Liver (tissue), 9 donors: ENCODE measurements around the gene AGGF1. TPM values are rescaled to one million over a fixed set of nuclear protein-coding genes. Genes with fewer than 3 reads are reported as not detected.

Source experiments
- DNase-seq: peaks from one replicate; pipeline ENCODE4 v3.0.0-alpha.2; 2017; ENCODE audit warnings: low spot score
- H3K27ac ChIP-seq, 2 donors: one replicate each; pipeline ENCODE4 v1.7.0; 2013; ENCODE audit warnings: inconsistent platforms in 2 of 2, low read length in 2 of 2, control low read depth in 1 of 2, low read depth in 1 of 2, mild to moderate bottlenecking in 1 of 2
- H3K27me3 ChIP-seq, 4 donors: one replicate each; pipeline versions ENCODE4 v1.6.1 to v1.7.0; 2013; ENCODE audit warnings: low read length in 3 of 4, inconsistent platforms in 1 of 4, mild to moderate bottlenecking in 1 of 4, moderate library complexity in 1 of 4; ENCODE audit not compliant: control insufficient read depth in 4 of 4, insufficient read depth in 4 of 4
- H3K36me3 ChIP-seq, 4 donors: one replicate each; pipeline versions ENCODE4 v1.6.1 to v1.7.0; 2013; ENCODE audit warnings: low read length in 3 of 4, mild to moderate bottlenecking in 3 of 4, low read depth in 1 of 4, moderate library complexity in 1 of 4; ENCODE audit not compliant: control insufficient read depth in 4 of 4, insufficient read depth in 3 of 4
- H3K4me1 ChIP-seq, 4 donors: one replicate each; pipeline versions ENCODE4 v1.6.1 to v1.7.0; 2013; ENCODE audit warnings: low read length in 3 of 4, mild to moderate bottlenecking in 3 of 4, moderate library complexity in 1 of 4; ENCODE audit not compliant: control insufficient read depth in 4 of 4, insufficient read depth in 4 of 4
- H3K4me3 ChIP-seq, 3 donors: one replicate each; pipeline versions ENCODE4 v1.6.1 to v1.7.0; 2013; ENCODE audit warnings: low read length in 3 of 3, control low read depth in 1 of 3, low read depth in 1 of 3, mild to moderate bottlenecking in 1 of 3
- H3K9ac ChIP-seq, 2 donors: one replicate each; pipeline ENCODE4 v1.7.0; 2013; ENCODE audit warnings: low read length in 2 of 2, mild to moderate bottlenecking in 2 of 2, moderate library complexity in 2 of 2, control low read depth in 1 of 2, low read depth in 1 of 2
- H3K9me3 ChIP-seq, 4 donors: one replicate each; pipeline versions ENCODE4 v1.6.1 to v1.7.0; 2013; ENCODE audit warnings: low read length in 3 of 4; ENCODE audit not compliant: control insufficient read depth in 4 of 4
- EGR1 ChIP-seq, 2 donors: IDR thresholded peaks; 2 replicates each; pipeline ENCODE4 v1.6.1; 2016 to 2018; ENCODE audit warnings: antibody characterized with exemption in 2 of 2, low read depth in 2 of 2
- FOXA1 ChIP-seq: IDR thresholded peaks from 2 replicates; pipeline ENCODE4 v1.6.1; 2016; ENCODE audit warnings: antibody characterized with exemption
- FOXA2 ChIP-seq: IDR thresholded peaks from 2 replicates; pipeline ENCODE4 v1.6.1; 2016; ENCODE audit warnings: antibody characterized with exemption
- HNF4A ChIP-seq, 2 donors: conservative IDR thresholded peaks; 2 replicates each; pipeline ENCODE4 v1.6.1; 2016; ENCODE audit warnings: antibody characterized with exemption in 2 of 2, mild to moderate bottlenecking in 2 of 2
- HNF4G ChIP-seq: IDR thresholded peaks from 2 replicates; pipeline ENCODE4 v1.6.1; 2016; ENCODE audit warnings: antibody characterized with exemption
- MAX ChIP-seq: IDR thresholded peaks from 2 replicates; pipeline ENCODE4 v1.6.1; 2016; ENCODE audit warnings: antibody characterized with exemption
- RAD21 ChIP-seq, 2 donors: IDR thresholded peaks; 2 replicates each; pipeline ENCODE4 v1.6.1; 2016; ENCODE audit warnings: antibody characterized with exemption in 2 of 2, mild to moderate bottlenecking in 2 of 2
- RXRA ChIP-seq, 2 donors: IDR thresholded peaks; 2 replicates each; pipeline ENCODE4 v1.6.1; 2017 to 2018; ENCODE audit warnings: antibody characterized with exemption in 2 of 2, mild to moderate bottlenecking in 1 of 2
- SP1 ChIP-seq: IDR thresholded peaks from 2 replicates; pipeline ENCODE4 v1.6.1; 2018; ENCODE audit warnings: antibody characterized with exemption, mild to moderate bottlenecking
- TAF1 ChIP-seq: conservative IDR thresholded peaks from 2 replicates; pipeline ENCODE4 v1.6.1; 2016; ENCODE audit warnings: antibody characterized with exemption, mild to moderate bottlenecking
- YY1 ChIP-seq: IDR thresholded peaks from 2 replicates; pipeline ENCODE4 v1.6.1; 2016; ENCODE audit warnings: antibody characterized with exemption, mild to moderate bottlenecking
- WGBS: extraction: QIAGEN DNeasy Blood & Tissue Kit; methylation state at CpG from one replicate; pipeline ENCODE4 v1.1.7; 2013; 5-methylcytosine and 5-hydroxymethylcytosine counted together
- polyA plus RNA-seq, 2 donors: library from polyadenylated mRNA; stranded (reverse) in 1 of 2; unstranded in 1 of 2; fragments of 200-250 nt in 1 of 2; fragments of >200 nt in 1 of 2; fragmentation: Nextera tagmentation in 1 of 2; extraction: Ambion mirVana in 1 of 2; gene quantifications; one replicate each; pipeline versions ENCODE4 v1.2.1 to v1.2.3, GENCODE V29; 2013 to 2015
- total RNA-seq, 2 donors: library from RNA; depleted of rRNA; stranded (reverse); fragments of >200 nt; gene quantifications; one replicate each; pipeline ENCODE4 v1.2.3, GENCODE V29; 2014
- TF ChIP-seq, protein P1 (sequence below): IDR thresholded peaks from 2 replicates; pipeline ENCODE4 v1.6.1; 2016; ENCODE audit warnings: antibody characterized with exemption, mild to moderate bottlenecking
- TF ChIP-seq, protein P2 (sequence below): IDR thresholded peaks from 2 replicates; pipeline ENCODE4 v1.6.1; 2016; ENCODE audit warnings: antibody characterized with exemption
- TF ChIP-seq, protein P3 (sequence below): fragments of 150-350 bp; IDR thresholded peaks from 2 replicates; pipeline ENCODE4 v1.5.1; 2017; ENCODE audit warnings: improper control_type of control experiment, low read depth, low read length; ENCODE audit not compliant: missing input control
- TF ChIP-seq, protein P4 (sequence below): IDR thresholded peaks from 2 replicates; pipeline ENCODE4 v1.6.1; 2016; ENCODE audit warnings: antibody characterized with exemption
- donor health status: healthy.
- donor health status: healthy.
- donor health status: healthy.
- donor health status: healthy.
- donor health status: healthy.

The AGGF1 gene
- total and polyA plus RNA-seq, 4 donors = 7.2 to 16.7 (median 15.1) TPM

DNA sequence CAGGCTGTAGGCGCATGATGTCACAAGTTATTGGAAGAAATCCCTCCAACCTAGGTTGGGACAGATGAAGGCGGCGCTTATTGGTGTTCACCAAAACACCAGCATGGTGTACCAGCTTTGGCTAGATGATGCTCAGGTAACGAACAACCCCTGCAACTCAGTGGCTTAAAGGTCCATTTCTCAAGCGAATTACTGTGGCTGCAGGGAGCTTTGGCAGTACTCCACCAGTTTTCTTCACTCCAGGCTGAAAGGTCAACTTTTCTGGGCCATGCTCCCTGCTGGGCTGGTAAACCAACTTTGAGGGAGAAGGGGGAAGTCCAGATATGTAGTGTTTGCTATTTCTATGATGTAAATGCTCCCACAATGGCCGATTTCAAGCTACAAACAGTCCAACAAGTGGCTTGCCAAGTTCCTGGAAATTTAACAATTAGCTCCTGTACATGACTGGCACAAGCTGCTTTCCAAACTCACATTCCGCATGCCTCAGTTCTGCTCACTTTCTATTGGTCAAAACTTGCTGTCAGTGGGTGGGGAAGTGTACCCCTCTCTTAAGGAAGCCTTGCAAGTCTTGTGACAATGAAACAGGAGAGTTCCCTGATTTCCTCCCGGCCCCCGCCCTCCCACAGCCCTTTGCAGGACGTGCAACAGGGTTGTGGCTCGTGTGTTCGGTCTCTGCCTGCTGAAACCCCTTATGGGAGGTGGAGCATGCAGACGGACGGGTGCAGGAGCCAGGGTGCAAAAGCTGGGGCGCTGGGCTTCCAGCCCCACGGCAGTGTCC is 57.5 kb downstream of the AGGF1 start (continued):
- TF ChIP-seq, protein P1, sequence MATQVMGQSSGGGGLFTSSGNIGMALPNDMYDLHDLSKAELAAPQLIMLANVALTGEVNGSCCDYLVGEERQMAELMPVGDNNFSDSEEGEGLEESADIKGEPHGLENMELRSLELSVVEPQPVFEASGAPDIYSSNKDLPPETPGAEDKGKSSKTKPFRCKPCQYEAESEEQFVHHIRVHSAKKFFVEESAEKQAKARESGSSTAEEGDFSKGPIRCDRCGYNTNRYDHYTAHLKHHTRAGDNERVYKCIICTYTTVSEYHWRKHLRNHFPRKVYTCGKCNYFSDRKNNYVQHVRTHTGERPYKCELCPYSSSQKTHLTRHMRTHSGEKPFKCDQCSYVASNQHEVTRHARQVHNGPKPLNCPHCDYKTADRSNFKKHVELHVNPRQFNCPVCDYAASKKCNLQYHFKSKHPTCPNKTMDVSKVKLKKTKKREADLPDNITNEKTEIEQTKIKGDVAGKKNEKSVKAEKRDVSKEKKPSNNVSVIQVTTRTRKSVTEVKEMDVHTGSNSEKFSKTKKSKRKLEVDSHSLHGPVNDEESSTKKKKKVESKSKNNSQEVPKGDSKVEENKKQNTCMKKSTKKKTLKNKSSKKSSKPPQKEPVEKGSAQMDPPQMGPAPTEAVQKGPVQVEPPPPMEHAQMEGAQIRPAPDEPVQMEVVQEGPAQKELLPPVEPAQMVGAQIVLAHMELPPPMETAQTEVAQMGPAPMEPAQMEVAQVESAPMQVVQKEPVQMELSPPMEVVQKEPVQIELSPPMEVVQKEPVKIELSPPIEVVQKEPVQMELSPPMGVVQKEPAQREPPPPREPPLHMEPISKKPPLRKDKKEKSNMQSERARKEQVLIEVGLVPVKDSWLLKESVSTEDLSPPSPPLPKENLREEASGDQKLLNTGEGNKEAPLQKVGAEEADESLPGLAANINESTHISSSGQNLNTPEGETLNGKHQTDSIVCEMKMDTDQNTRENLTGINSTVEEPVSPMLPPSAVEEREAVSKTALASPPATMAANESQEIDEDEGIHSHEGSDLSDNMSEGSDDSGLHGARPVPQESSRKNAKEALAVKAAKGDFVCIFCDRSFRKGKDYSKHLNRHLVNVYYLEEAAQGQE = no peak
- no peak for TF ChIP-seq FOXA1
- TF ChIP-seq, protein P2, sequence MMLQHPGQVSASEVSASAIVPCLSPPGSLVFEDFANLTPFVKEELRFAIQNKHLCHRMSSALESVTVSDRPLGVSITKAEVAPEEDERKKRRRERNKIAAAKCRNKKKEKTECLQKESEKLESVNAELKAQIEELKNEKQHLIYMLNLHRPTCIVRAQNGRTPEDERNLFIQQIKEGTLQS = peak; percentile 20
- peak; percentile 94 for TF ChIP-seq YY1
- TF ChIP-seq RXRA (IDR thresholded peaks at IDR 0.05) = peak; percentile 71 to 73
- TF ChIP-seq TAF1 = peak; percentile 46

- H3K36me3 ChIP-seq = peaks cover 0 to 3% (median 0%) of the 10 kb centered on the region in 4 donors
- TF ChIP-seq MAX = no peak
- H3K27me3 ChIP-seq = no peaks in the 10 kb centered on the region
- H3K27ac ChIP-seq = no peak overlapping the region
- WGBS = 94% methylated on average over 4 of the region's 4 CpGs
- H3K9ac ChIP-seq = no peak overlapping the region
- no peak overlapping the region for H3K4me3 ChIP-seq
- H3K4me1 ChIP-seq = no peaks in the 10 kb centered on the region
- H3K9me3 ChIP-seq = no peaks in the 10 kb centered on the region
- DNase-seq = no peak
Observed at GRCh38 chr5:77095189-77095588, 65.0 kb downstream of the AGGF1 start.

DNA sequence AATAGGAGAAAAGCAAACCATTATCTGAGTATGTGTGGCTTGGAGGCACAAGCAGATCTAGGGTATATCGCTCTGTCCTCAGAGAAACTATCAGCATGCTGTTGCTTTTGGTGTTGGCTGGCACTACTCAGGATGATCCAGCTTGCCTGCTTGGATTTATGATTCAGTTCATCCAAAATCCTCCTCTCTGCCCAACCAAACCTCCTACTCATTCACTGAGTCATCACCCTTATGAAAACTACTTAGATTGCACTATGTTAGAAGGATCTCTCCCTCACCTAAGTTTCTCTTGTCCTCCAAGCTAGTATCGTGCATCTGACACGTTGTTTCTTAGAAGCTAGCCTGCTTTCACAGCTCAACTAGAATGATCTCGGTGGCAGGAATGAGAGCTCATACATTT is 71.1 kb downstream of the AGGF1 start:
- H3K27ac ChIP-seq = no peak overlapping the region
- no peak overlapping the region for H3K4me3 ChIP-seq
- H3K36me3 ChIP-seq = peaks cover 0 to 3% (median 0%) of the 10 kb centered on the region in 4 donors
- H3K9ac ChIP-seq = no peak overlapping the region
- H3K27me3 ChIP-seq = no peaks in the 10 kb centered on the region
- WGBS = 96% methylated on average over 4 of the region's 4 CpGs
- H3K9me3 ChIP-seq = no peaks in the 10 kb centered on the region
- DNase-seq = no peak
- no peaks in the 10 kb centered on the region for H3K4me1 ChIP-seq
- TF ChIP-seq HNF4G (no peak), EGR1 (IDR thresholded peaks at IDR 0.05; ENCODE audit: low read depth in 2 of 2) (no peak), TAF1 (no peak), SP1 (no peak), HNF4A (conservative IDR thresholded peaks at IDR 0.05) (no peak), FOXA2 (no peak), RXRA (IDR thresholded peaks at IDR 0.05) (no peak), RAD21 (IDR thresholded peaks at IDR 0.05) (no peak)
- TF ChIP-seq, protein P3, sequence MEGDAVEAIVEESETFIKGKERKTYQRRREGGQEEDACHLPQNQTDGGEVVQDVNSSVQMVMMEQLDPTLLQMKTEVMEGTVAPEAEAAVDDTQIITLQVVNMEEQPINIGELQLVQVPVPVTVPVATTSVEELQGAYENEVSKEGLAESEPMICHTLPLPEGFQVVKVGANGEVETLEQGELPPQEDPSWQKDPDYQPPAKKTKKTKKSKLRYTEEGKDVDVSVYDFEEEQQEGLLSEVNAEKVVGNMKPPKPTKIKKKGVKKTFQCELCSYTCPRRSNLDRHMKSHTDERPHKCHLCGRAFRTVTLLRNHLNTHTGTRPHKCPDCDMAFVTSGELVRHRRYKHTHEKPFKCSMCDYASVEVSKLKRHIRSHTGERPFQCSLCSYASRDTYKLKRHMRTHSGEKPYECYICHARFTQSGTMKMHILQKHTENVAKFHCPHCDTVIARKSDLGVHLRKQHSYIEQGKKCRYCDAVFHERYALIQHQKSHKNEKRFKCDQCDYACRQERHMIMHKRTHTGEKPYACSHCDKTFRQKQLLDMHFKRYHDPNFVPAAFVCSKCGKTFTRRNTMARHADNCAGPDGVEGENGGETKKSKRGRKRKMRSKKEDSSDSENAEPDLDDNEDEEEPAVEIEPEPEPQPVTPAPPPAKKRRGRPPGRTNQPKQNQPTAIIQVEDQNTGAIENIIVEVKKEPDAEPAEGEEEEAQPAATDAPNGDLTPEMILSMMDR = no peak
- TF ChIP-seq, protein P4, sequence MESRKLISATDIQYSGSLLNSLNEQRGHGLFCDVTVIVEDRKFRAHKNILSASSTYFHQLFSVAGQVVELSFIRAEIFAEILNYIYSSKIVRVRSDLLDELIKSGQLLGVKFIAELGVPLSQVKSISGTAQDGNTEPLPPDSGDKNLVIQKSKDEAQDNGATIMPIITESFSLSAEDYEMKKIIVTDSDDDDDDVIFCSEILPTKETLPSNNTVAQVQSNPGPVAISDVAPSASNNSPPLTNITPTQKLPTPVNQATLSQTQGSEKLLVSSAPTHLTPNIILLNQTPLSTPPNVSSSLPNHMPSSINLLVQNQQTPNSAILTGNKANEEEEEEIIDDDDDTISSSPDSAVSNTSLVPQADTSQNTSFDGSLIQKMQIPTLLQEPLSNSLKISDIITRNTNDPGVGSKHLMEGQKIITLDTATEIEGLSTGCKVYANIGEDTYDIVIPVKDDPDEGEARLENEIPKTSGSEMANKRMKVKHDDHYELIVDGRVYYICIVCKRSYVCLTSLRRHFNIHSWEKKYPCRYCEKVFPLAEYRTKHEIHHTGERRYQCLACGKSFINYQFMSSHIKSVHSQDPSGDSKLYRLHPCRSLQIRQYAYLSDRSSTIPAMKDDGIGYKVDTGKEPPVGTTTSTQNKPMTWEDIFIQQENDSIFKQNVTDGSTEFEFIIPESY = no peak
